Caco-2 (cell line): Measurements from ENCODE around the gene INO80. TPM values are rescaled to one million over a fixed set of nuclear protein-coding genes. Genes with fewer than 3 reads are reported as not detected.

Experiments used
- BruUV-seq: library from RNA; stranded (reverse); fragments of 400-500 nt; replicated peaks from 2 replicates; lab custom pipeline; 2021; lab: Mats Ljungman, UMichigan
- CTCF ChIA-PET: fragments of 300-600 bp; sonication (Branson Sonifier 250); formaldehyde crosslinking; loops from one replicate; lab custom pipeline; 2022; ENCODE audit warnings: antibody characterized with exemption; lab: Charles Lee
- POLR2A ChIA-PET: fragments of 300-600 bp; sonication (Branson Sonifier 250); formaldehyde crosslinking; loops from one replicate; lab custom pipeline; 2022; ENCODE audit warnings: antibody characterized with exemption; lab: Charles Lee
- DNase-seq, 2 experiments: peaks; one replicate each; pipeline versions ENCODE4 v3.0.0 to v3.0.0-alpha.2; 2020 to 2022
- H3K27me3 ChIP-seq: replicated peaks from 2 replicates; pipeline ENCODE4 v1.6.0; 2011; ENCODE audit warnings: low read length; ENCODE audit not compliant: control insufficient read depth, insufficient read depth
- H3K36me3 ChIP-seq: 2 replicates; pipeline ENCODE4 v1.5.1; 2011; ENCODE audit warnings: low read length; ENCODE audit not compliant: control insufficient read depth, insufficient read depth
- H3K4me1 ChIP-seq: fragments of 250-450 bp; sonication (Bioruptor Pico); 2 replicates; pipeline ENCODE4 v1.5.1; 2020; ENCODE audit warnings: mild to moderate bottlenecking
- H3K4me3 ChIP-seq: 2 replicates; pipeline ENCODE4 v1.5.1; 2011; ENCODE audit warnings: low read depth, mild to moderate bottlenecking, control low read depth, low read length
- H3K9me3 ChIP-seq: fragments of 250-450 bp; sonication (Bioruptor Pico); 2 replicates; pipeline ENCODE4 v1.5.1; 2020; ENCODE audit warnings: mild to moderate bottlenecking, moderate library complexity
- H3K27ac Mint-ChIP-seq: one replicate; pipeline ENCODE4 v1.8.0; 2022; ENCODE audit warnings: mixed read lengths; ENCODE audit not compliant: unreplicated experiment
- H3K27me3 Mint-ChIP-seq: one replicate; pipeline ENCODE4 v1.8.0; 2022; ENCODE audit warnings: mixed read lengths; ENCODE audit not compliant: insufficient read depth, unreplicated experiment
- H3K36me3 Mint-ChIP-seq: one replicate; pipeline ENCODE4 v1.8.0; 2022; ENCODE audit warnings: mild to moderate bottlenecking, mixed read lengths; ENCODE audit not compliant: insufficient read depth, unreplicated experiment
- H3K4me1 Mint-ChIP-seq: one replicate; pipeline ENCODE4 v1.8.0; 2022; ENCODE audit warnings: low read depth, mixed read lengths; ENCODE audit not compliant: unreplicated experiment
- H3K4me3 Mint-ChIP-seq: one replicate; pipeline ENCODE4 v1.8.0; 2022; ENCODE audit warnings: mild to moderate bottlenecking, moderate library complexity, mixed read lengths; ENCODE audit not compliant: unreplicated experiment
- H3K9me3 Mint-ChIP-seq: one replicate; pipeline ENCODE4 v1.8.0; 2022; ENCODE audit warnings: mixed read lengths; ENCODE audit not compliant: unreplicated experiment
- CTCF ChIP-seq, 2 experiments: fragments of 200-600 bp in 1 of 2; IDR thresholded peaks; 1 replicate in 1 of 2; 2 replicates in 1 of 2; pipeline versions ENCODE4 v1.5.1 to v1.8.0; 2011 to 2022; ENCODE audit warnings: antibody characterized with exemption in 1 of 2, control low read depth in 1 of 2, inconsistent platforms in 1 of 2, low read depth in 1 of 2, low read length in 1 of 2, mild to moderate bottlenecking in 1 of 2, moderate library complexity in 1 of 2; ENCODE audit not compliant: insufficient read depth in 1 of 2, severe bottlenecking in 1 of 2, unreplicated experiment in 1 of 2
- intact Hi-C: fragments of 100-400 bp; cut with micrococcal nuclease; formaldehyde crosslinking; loops from one replicate; pipeline ENCODE4 v1.10.0; 2022; ENCODE audit not compliant: unreplicated experiment
- total RNA-seq: library from RNA; stranded (reverse); gene quantifications from 2 replicates; pipeline ENCODE4 v1.2.3, GENCODE V29; 2022

INO80 gene
- total RNA-seq, 1 experiment from 2014 or later = 24.4 TPM

DNA sequence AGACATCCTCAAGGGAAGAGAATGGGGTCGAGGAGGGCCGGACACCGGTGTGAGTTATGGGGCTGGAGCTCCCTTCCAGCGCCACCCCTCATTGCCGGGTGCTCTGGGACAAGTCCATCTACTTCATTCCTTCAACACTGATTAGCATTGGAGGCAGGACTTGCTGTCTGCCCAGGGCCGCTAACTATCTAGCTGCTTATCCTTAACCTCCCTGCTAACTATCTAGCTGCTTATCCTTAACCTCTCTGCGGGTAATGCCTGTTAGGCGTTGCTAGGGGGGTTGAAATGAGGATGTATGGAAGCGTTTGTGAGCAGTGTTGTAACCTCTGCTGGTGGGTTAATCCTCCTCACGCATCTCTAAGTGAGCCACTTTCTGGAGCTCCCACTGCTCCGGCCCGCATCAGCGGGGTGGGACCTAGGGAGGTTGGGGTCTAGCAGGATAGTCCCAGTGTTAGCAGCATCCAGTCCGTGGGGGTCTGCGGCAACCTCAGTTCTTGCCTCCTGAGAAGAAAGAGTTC is 173.7 kb downstream of the INO80 start:
- ChIA-PET CTCF (interaction anchor here (0.6 to 4.3 kb wide), 18 partner anchors 9 to 198 kb away, joined by 3 to 56 read pairs (median 6); partner anchors contain the start of genes CHAC1, DLL4 and VPS18), POLR2A (interaction anchor here (0.5 to 2.9 kb wide), 7 partner anchors 9 to 98 kb away, joined by 3 to 33 read pairs (median 9); partner anchors contain the start of genes CHAC1, DLL4 and SPINT1)
- intact Hi-C loops = loop anchor here (1.0 to 5.0 kb wide), 2 partner anchors 35 to 76 kb away; no protein-coding TSS in a partner anchor
- Mint-ChIP-seq H3K36me3 (peaks cover 5% of the 10 kb centered on the region), H3K4me1 (no peaks in the 10 kb centered on the region), H3K4me3 (peak overlapping the region; percentile 79), H3K27ac (peak overlapping the region; percentile 26), H3K9me3 (no peaks in the 10 kb centered on the region), H3K27me3 (no peaks in the 10 kb centered on the region)
- Histone ChIP-seq H3K4me3 (peak overlapping the region; percentile 56), H3K36me3 (no peaks in the 10 kb centered on the region), H3K27me3 (no peaks in the 10 kb centered on the region), H3K4me1 (peaks cover 12% of the 10 kb centered on the region), H3K9me3 (no peaks in the 10 kb centered on the region)
- TF ChIP-seq CTCF (IDR thresholded peaks at IDR 0.05; ENCODE audit: insufficient read depth in 1 of 2, low read depth in 1 of 2, low read length in 1 of 2, severe bottlenecking in 1 of 2, unreplicated experiment in 1 of 2) = no peak
- no peak for DNase-seq
- TSS peak; percentile 34 for BruUV-seq

DNA sequence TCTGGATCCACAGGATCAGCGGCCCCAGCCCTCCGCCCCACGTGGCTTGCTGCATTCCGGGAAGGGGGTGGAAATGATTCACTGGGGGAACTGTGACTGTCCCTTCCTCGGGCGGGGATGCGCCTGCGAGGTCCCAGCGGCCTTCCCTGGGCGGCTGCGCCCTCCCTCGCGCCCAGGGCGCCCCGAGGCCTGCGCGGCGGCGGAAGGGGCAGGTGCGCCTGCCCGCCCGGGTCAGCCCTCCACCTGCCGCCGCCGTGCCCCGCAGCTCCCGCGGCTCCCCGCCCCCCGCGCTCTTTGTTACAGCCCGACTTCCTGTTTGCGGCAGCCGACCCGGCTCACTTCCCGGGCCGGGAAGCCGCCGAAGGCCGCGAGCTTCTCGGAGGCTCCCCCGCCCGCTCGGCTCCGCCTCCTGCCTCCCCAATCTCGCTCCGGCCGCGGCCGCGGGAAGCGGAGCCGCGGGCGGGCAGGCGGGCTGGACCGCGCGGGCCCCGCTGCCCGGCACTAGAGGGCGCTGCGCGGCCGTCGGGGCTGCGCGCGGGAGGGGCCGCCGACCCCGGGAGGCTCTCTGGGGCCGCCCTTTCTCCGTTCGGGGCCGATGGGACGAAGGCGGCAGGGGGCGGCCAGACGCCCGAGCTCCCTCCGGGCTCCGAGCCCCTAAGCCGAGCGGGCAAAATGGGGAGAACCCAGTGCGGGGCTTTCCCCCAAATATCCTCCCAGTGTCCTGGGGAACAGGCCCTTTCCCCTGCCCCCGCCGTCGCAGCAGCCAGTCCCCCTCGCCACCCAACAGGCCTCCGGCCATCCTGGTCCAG is 174.3 kb downstream of the INO80 start:
- Histone ChIP-seq H3K4me1 (peaks cover 12% of the 10 kb centered on the region), H3K27me3 (no peaks in the 10 kb centered on the region), H3K4me3 (peak overlapping the region; percentile 56), H3K36me3 (no peaks in the 10 kb centered on the region), H3K9me3 (no peaks in the 10 kb centered on the region)
- BruUV-seq = no TSS peak
- peak overlapping the region; percentile 79 for H3K4me3 Mint-ChIP-seq
- H3K27ac Mint-ChIP-seq = peak overlapping the region; percentile 95
- TF ChIP-seq CTCF (IDR thresholded peaks at IDR 0.05; ENCODE audit: insufficient read depth in 1 of 2, low read depth in 1 of 2, low read length in 1 of 2, severe bottlenecking in 1 of 2, unreplicated experiment in 1 of 2) = peak; percentile 16 to 60
- peak; percentile 86 to 90 for DNase-seq
- H3K4me1 Mint-ChIP-seq = no peaks in the 10 kb centered on the region
- H3K36me3 Mint-ChIP-seq = peaks cover 5% of the 10 kb centered on the region
- POLR2A ChIA-PET = interaction anchor here (0.5 to 2.9 kb wide), 9 partner anchors 9 to 175 kb away, joined by 3 to 33 read pairs (median 6); partner anchors contain the start of genes CHAC1, DLL4 and INO80
- H3K9me3 Mint-ChIP-seq = no peaks in the 10 kb centered on the region
- no peaks in the 10 kb centered on the region for H3K27me3 Mint-ChIP-seq
- intact Hi-C loops = loop anchor here (1.0 to 5.0 kb wide), 4 partner anchors 9 to 77 kb away; partner anchors contain the start of gene CHAC1
- CTCF ChIA-PET = interaction anchor here (0.6 to 4.3 kb wide), 26 partner anchors 8 to 290 kb away, joined by 3 to 56 read pairs (median 4); partner anchors contain the start of genes CHAC1, CHP1, DLL4 and VPS18

DNA sequence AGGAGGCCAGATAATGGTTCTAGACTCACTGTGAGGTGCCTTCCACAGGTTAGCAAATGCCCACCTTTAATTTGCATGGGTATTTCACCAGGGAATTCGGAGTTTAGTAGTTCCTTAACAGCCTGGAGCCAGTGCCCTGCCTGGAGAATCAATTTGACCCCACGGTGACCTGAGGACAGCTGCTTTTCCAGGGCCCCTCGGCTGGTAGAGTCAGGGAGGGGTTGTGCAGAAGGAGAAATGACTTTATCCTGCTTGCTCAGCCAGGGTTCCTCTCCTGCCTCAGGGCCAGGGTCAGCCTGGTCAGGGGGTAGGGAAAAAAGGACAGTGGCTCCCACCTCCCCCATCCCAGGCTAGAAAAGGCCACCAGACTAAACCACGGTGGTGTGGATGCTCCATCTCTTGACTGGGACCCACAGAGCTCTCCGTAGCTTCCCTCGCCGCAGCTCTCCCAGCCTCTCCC is 175.0 kb downstream of the INO80 start:
- H3K4me1 ChIP-seq = peaks cover 12% of the 10 kb centered on the region
- ChIA-PET POLR2A (interaction anchor here (0.6 to 2.9 kb wide), 6 partner anchors 8 to 175 kb away, joined by 3 to 33 read pairs (median 10); partner anchors contain the start of genes CHAC1, DLL4 and INO80), CTCF (interaction anchor here (0.6 to 4.3 kb wide), 21 partner anchors 7 to 290 kb away, joined by 3 to 56 read pairs (median 5); partner anchors contain the start of genes CHAC1, CHP1, DLL4 and VPS18)
- H3K4me3 Mint-ChIP-seq = peak overlapping the region; percentile 79
- H3K27me3 ChIP-seq = no peaks in the 10 kb centered on the region
- DNase-seq = no peak
- peak overlapping the region; percentile 95 for H3K27ac Mint-ChIP-seq
- TF ChIP-seq CTCF (IDR thresholded peaks at IDR 0.05; ENCODE audit: insufficient read depth in 1 of 2, low read depth in 1 of 2, low read length in 1 of 2, severe bottlenecking in 1 of 2, unreplicated experiment in 1 of 2) = no peak
- no peaks in the 10 kb centered on the region for H3K9me3 Mint-ChIP-seq
- intact Hi-C loops = loop anchor here (1.0 to 5.0 kb wide), 3 partner anchors 9 to 34 kb away; partner anchors contain the start of gene CHAC1
- H3K27me3 Mint-ChIP-seq = no peaks in the 10 kb centered on the region
- no peaks in the 10 kb centered on the region for H3K4me1 Mint-ChIP-seq
- H3K4me3 ChIP-seq = peak overlapping the region; percentile 56
- no peaks in the 10 kb centered on the region for H3K9me3 ChIP-seq
- H3K36me3 ChIP-seq = no peaks in the 10 kb centered on the region
- BruUV-seq = TSS peak; percentile 88
- H3K36me3 Mint-ChIP-seq = peaks cover 5% of the 10 kb centered on the region
